HG02588 (cell line): ENCODE measurements around the gene PRKCE.
A peak's percentile ranks its signal among the peaks of the same experiment; 100 is the strongest.

Source experiments
- ATAC-seq: cut with Tn5 transposase; IDR thresholded peaks from one replicate; pipeline ENCODE4 v1.9.1; 2021; ENCODE audit warnings: mild to moderate bottlenecking, moderate library complexity; ENCODE audit not compliant: unreplicated experiment

PRKCE gene

DNA sequence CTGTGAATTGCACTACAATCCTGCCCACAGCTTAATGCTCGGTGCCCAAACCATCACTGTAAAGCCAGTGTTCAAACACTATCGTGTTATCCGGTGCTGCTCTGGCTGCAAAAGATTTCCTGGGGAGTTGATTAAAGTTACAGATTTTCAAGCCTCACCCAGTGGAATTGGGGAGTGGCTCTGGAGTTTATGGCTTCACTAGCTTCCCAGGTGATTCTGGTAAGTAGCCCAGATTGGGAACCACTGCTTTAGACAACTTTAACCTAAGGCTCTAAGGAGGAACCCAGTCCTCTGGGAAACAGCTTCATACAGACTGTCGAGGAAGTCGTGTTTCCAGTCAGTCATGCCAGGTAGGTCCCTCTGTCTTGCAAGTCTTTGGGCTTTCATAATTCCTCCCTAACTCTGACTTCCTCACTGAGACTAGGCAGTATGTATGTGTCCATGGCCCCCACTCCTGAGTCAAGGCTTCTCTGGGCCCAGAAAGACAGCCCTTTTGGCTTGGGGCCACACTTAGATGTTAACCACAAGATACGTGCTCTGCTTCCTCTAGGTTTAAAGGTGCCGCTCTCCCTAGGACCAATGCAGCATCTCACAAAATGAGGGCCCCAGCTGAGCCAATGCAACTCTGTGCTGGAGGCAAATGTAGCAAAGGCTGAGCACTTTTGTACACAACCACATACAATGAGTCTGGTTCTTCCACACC lies 299.7 kb downstream of the PRKCE start:
- no peak for ATAC-seq

- no peak for ATAC-seq
Measured at GRCh38 chr2:45952591-45952990, 301.1 kb downstream of the PRKCE start.

DNA sequence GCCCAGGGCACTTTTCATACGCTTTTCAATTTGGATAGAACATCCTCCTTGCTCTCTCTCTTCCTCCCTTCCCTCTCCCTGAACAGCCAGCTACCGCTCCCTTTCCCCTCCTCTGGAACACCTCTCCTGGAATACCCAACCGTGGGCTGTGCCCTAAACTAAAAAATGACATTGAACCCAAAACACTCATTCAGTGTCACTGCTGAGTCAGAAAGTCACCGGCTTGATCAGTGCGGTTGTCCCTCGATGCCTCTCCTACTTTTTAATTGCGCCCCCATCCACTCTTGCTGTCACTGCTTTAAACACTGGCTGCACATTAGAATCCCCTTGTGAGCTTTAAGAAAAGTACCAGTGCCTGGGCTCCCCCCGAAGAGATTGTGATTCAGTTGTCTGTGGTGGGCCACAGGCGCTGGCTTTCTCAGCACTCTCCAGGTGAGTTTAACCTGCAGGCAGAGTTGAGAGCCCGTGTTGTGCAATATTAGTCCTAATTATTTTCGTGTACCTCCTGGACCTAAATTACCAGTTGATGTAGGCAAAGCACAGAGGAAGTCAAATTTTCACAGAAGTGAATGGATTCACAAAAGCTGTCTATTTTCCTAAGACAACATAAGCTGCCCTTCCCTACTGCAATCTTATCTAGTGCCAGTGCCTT lies 302.0 kb downstream of the PRKCE start:
- no peak for ATAC-seq

- ATAC-seq, result no peak
Measured at GRCh38 chr2:45954233-45954850, 302.9 kb downstream of the PRKCE start.

DNA sequence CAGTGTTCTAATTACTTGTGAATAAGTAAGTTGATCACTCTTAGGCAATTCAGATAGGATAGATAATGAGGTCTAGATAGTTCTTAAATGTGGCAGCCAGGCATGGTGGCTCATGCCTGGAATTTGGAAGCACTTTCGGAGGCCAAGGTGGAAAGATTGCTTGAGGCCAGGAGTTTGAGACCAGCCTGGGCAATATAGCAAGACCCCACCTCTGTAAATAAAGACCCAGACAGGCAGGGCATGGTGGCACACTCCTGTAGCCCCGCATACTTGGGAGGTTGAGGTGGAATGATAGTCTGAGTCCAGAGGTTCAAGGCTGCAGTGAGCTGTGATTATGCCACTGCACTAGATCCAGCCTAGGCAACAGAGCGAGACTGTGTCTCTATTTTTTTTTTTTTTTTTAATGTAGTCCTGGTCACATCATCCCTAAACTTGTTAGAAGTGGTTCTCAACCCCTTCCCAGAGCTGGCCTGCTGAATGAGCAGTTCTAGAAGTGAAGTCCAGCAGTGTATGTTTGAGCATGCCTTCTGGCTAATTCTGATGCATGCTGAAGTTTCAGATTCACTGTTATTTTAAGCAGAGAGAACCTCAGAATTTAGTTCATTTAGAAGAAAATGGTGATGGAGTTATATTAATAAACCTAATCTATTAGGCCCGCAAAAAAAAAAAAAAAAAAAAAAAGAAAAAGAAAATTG lies 306.2 kb downstream of the PRKCE start:
- ATAC-seq, result no peak

- no peak for ATAC-seq
Measured at GRCh38 chr2:45960057-45960863, 308.8 kb downstream of the PRKCE start.

DNA sequence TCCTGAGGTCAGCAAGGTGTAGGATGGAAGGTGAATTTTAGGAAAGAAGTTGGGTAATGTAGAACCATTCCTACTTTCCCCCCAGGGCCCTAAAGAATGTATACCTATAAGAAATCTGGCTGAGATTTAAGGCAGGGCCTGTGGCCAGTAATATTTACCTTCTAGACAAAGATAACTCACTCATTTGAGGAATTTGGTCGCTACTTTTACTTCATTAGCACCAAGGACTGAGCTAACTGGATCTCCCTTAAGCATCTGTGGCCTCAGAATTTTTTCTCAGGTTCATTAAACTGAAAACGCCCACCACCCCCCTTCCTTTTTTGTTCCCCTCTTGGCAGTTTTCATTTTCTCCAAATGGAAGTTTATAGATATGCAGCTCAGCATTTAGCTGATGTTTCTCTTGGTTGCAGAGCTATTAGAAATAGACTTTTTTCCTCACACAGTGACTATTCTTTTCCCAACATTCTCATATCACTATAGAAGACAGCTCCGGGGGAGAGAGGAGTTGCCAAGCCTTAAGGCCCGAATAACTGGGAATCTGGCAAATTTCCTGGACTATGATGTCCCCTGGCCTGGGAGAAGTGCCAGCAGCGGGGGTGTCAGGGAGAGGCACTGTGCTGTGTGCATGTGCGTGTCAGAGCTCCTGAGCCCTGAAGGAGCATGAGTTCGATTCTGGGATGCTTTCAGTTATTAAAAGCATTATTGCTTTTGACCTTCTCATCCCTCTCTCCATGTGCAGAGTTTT lies 310.9 kb downstream of the PRKCE start:
- ATAC-seq, result no peak

GRCh38 chr2:45963816-45964215 lies 312.3 kb downstream of the PRKCE start:
- no peak for ATAC-seq

DNA sequence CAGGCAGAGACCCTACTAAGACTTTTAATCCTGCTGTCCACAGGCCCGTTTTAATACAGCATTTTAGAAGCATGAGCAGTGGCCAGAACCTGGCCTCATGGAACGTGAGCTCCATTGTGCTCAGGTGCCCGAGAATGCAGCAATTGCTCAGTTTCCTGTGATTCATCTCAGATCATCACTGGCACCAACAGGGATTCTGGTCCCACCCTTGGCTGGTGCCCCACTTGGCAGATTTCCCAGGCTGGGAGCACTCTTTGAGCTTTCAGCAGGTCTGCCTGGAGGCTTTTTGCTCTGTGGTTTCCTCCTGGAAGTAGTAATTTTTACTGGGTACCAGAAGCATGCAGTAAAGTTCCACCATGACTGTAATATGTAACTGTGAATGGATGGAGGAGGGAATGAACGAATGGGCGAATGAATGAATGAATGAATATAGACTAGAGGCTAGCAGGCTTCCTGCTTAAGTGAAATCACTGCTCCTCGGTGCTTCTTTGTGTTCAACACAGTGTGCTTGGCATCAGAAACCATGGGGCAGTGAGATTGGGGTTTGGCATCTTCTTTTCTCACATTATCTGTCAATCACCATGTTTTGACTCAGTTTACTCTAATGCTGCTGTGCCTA lies 312.9 kb downstream of the PRKCE start:
- no peak for ATAC-seq

- no peak for ATAC-seq
Measured at GRCh38 chr2:45964906-45965305, 313.4 kb downstream of the PRKCE start.

DNA sequence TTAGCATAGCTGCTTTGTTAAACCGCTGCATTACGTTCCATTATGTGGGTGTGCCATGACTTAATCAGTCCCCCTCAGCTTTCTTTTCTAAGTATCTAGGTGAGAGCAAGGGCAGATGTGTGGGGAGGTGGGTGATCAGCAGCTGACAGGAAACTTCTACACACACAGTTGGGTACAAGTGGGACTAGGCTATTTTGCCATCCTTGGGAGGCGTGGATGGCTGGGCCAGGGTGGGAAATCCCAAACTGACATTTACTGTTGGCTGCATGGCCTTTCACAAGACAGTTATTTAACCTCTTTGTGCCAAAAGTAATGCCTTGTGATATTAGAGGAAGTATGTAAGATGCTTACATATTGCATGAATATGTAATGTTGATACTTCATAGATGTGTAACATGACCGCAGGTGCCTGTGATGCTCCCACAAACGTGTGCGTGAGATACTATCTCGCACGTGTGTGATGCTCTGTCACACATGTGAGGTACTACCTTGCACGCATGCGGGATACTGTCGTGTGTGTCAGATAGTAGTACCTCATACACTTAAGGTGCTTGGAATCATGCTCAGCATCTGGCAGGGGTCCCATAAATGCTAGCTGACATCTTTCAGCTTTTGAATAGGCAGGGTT lies 314.5 kb downstream of the PRKCE start:
- ATAC-seq, result no peak

- no peak for ATAC-seq
Measured at GRCh38 chr2:45968946-45969584, 317.6 kb downstream of the PRKCE start.

DNA sequence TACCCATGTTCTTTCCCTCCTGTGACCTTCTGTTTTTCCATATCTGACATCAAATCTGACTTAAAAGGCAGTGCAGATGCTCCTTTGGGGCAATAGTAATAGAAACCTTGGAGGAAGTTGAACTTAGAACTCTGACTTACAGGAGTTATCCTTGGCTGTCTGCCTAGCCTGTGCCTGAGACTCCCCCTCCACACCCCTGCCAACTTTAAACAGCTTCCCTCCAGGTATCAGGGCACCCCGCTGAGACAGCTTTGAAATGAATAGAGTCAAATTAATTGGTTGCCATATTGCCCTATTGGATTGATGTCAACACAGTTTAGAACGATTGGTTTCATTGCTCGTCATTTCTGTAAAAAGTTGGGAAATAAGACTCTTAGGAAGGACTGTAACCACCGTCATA lies 322.0 kb downstream of the PRKCE start:
- no peak for ATAC-seq

DNA sequence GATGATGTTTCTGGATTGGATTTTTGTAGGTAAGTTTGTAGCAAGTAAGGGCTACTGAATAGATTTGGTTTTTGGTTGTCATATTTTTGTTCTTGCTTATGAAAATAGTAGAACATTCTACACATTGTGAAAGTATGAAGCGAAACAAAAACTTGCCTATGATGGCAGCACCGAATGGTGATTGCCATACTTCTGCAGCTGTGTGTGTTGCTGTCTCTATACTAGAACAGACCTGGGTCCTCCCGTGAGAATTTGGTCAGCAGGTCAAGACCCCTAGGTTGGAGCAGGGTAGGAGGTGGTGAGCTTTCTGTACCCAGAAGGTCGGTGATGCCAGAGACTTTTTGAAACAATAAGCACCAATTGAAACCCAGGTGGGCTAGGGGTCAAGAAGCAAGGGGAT lies 322.6 kb downstream of the PRKCE start:
- peak; percentile 71 for ATAC-seq

DNA sequence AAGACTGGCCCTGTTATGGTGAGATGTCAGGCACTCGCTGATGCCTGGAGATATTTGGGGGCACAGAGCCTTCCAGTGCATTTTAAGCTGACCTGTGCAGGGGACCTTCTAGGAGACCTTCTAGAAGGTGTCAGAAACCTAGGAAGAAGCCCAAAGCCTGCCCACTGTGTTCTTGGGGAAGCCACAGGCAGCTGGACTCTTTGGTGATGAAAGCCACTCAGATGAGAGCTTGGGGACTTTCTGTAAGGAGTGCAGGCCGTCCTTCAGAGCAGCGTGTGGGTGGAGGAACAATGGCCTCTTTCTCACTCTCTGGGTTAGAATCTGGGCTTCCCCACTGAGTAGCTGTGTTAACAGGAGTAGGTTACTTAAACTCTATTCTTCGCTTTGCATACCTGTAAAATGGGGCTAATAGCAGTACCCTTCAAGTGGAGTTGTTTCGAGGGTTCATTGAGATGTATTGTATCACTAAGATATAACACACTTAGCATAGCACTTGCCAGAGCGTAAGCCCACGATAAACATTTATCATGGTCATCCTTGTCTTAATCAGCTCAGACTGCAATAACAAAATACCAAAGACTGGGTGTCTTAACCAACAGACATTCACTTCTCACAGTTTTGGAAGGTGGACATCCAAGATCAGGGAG lies 323.4 kb downstream of the PRKCE start:
- ATAC-seq, result peak; percentile 72

- no peak for ATAC-seq
Measured at GRCh38 chr2:45975752-45976517, 324.5 kb downstream of the PRKCE start.

DNA sequence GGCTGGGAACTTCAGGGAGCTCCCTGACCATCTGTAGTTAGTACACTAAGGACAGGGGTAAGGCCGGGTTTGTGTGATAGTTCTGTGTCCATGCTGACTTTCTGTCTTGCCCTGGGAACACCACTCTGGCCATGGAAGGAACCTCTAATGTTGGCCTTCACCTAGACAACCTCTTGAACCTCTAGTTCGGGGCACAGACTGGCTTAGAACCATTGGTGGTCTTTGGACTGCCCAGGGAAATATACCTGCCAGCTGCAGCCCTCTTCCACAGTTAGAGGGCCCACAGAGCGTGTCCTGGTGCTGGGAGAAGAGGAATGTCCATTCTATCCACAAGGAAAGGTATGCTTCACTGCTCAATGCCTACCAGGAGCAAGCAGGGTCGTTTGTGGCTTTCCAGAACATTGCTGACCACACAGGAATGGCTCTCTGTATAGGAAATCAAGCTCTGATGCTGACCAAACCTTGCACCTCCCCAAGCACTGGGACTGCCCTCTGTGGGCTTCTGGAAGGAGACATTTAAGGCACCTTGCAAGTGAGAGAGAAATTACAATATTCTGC lies 326.9 kb downstream of the PRKCE start:
- no peak for ATAC-seq
